ENCODE measurements around the gene ARHGEF6.
"Not testable (repeated sequence)": the region's sequence is repeated elsewhere in the genome, so short reads cannot be mapped to it uniquely, and the experiment has no call there.

ARHGEF6 gene

GRCh38 chrX:136780763-136781162 is at the start of gene ARHGEF6:
TSS of gene ARHGEF6 (minus strand) at chrX:136780932. CDS start at chrX:136780882, 50 bp downstream.
- DNase-seq: peak; percentile 23

DNA sequence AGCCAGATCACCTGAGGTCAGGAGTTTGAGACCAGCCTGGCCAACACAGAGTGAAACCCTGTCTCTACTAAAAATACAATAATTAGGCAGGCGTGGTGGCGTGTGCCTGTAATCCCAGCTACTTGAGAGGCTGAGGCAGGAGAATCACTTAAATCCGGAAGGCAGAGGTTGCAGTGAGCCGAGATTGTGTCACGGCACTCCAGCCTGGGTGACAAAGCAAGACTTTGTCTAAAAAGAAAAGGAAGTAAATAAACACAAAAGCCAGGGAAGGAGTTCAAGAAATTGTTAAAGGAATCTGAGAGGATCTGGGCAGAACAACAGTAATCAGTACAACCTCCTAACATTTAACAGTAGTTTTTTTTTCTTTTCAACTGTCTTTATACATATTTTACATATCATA is 48.7 kb upstream of the ARHGEF6 start:
- no peak for DNase-seq

- no peak for DNase-seq
Measured at GRCh38 chrX:136828830-136829229, 48.1 kb upstream of the ARHGEF6 start.

GRCh38 chrX:136827026-136827425 is 46.3 kb upstream of the ARHGEF6 start:
- no peak for DNase-seq

DNA sequence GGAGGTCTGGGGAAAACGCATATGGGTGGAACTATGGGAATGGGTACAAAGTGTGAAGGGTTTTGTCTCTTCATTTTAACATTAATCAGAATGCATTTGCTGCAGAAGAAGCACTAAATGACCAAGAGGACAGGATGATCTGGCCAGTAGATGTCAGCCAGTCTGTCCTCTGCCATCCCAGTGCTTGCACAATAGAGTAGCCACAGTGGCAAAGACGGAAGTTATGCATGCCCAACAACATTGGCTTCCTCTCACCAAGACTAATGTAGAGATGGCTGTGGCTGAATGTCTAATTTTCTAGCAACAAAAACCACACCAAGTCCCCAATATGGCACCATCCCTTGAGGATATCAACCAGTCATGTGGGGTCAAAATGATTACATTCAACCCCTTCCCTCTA is 45.0 kb upstream of the ARHGEF6 start:
- DNase-seq: no peak

DNA sequence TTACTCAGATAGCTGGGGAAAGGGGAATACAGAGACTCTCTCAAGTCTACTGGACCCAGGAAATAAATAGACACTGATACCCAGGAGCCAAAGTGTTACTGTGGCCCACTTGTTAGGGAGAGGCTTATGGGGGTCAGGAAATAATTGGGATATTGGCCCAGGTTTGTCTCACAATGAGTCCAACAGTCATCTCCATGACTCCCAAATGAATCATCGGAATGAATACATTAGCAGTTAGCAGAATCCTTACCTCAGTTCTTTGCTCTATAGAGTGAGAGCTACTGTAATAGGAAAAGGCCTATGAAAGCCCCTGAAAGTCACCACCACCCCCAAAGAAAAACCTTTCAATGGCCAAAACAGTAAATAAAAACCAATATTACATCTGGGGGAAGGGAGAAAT is 42.4 kb upstream of the ARHGEF6 start:
- no peak for DNase-seq

- no peak for DNase-seq
Measured at GRCh38 chrX:136822337-136823095, 41.8 kb upstream of the ARHGEF6 start.

DNA sequence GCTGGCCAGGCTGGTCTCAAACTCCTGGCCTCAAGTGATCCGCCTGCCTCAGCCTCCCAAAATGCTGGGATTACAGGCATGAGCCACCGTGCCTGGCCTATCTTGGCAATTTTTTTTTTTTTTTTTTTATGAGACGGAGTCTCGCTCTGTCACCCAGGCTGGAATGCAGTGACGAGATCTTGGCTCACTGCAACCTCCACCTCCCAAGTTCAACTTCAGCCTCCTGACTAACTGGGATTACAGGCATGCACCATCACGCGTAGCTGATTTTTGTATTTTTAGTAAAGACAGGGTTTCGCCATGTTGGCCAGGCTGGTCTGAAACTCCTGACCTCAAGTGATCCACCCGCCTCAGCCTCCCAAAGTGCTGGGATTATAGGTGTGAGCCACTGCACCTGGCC is 39.0 kb upstream of the ARHGEF6 start:
- not testable (repeated sequence) for DNase-seq

- no peak for DNase-seq
Measured at GRCh38 chrX:136819031-136819703, 38.4 kb upstream of the ARHGEF6 start.

- DNase-seq: no peak
Measured at GRCh38 chrX:136816975-136817374, 36.2 kb upstream of the ARHGEF6 start.

- DNase-seq: no peak
Measured at GRCh38 chrX:136814847-136815750, 34.4 kb upstream of the ARHGEF6 start.

DNA sequence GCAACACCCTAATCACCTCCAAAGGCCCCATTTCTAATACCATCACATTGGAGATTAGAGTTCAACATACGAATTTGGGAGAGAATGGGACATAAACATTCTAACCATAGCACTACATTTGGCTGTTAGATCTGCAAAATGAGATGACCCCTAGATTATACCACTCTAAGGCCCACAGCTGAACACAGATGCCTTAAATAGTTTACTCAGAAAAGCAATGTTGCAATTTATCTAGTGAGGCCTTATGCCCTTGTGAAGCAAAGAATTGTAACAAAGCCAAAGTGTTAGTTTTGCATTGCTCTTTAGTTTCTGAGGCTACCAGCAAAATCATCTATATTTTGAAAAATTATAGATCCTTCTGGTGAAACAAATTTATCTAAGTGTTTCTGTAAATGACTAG is 31.6 kb upstream of the ARHGEF6 start:
- DNase-seq: no peak

GRCh38 chrX:136810493-136810892 is 29.8 kb upstream of the ARHGEF6 start:
- no peak for DNase-seq

- no peak for DNase-seq
Measured at GRCh38 chrX:136806891-136807410, 26.2 kb upstream of the ARHGEF6 start.

- DNase-seq: no peak
Measured at GRCh38 chrX:136802515-136802914, 21.8 kb upstream of the ARHGEF6 start.

- DNase-seq: no peak
Measured at GRCh38 chrX:136797787-136798186, 17.1 kb upstream of the ARHGEF6 start.

GRCh38 chrX:136795132-136795531 is 14.4 kb upstream of the ARHGEF6 start:
- DNase-seq: not testable (repeated sequence)

GRCh38 chrX:136794660-136795059 is 13.9 kb upstream of the ARHGEF6 start:
- DNase-seq: not testable (repeated sequence)

- DNase-seq: no peak
Measured at GRCh38 chrX:136794080-136794479, 13.3 kb upstream of the ARHGEF6 start.

- DNase-seq: no peak
Measured at GRCh38 chrX:136789856-136790255, 9.1 kb upstream of the ARHGEF6 start.

GRCh38 chrX:136784231-136784630 is 3.5 kb upstream of the ARHGEF6 start:
- DNase-seq: no peak

GRCh38 chrX:136783159-136783558 is 2.4 kb upstream of the ARHGEF6 start:
- DNase-seq: no peak

- DNase-seq: no peak
Measured at GRCh38 chrX:136781180-136781797, 557 bp upstream of the ARHGEF6 start.

Data from stimulated activated CD4-positive, alpha-beta T cell treated with anti-CD3 and anti-CD28 coated beads, Interleukin-4, amount 100 ng/mL, for 24 hours (primary cell).